ENCODE measurements around the gene CDKL1.

- TF ChIP-seq CTCF (conservative IDR thresholded peaks at IDR 0.05) (no peak), EZH2 (IDR thresholded peaks at IDR 0.05; ENCODE audit: low read depth) (no peak)
Observed at GRCh38 chr14:50319721-50320120, 77.0 kb downstream of the CDKL1 start.
